IMR-90 (cell line): ENCODE data around the gene GOLGA3. TPM values are rescaled to one million over a fixed set of nuclear protein-coding genes. Genes with fewer than 3 reads are reported as not detected.

Source experiments
- ATAC-seq: fragments of 200-7000 bp; cut with Tn5 transposase; 2 replicates; pipeline ENCODE4 v1.9.1; 2020; ENCODE audit warnings: low read depth, mild to moderate bottlenecking, moderate library complexity
- BruUV-seq: library from RNA; stranded (reverse); fragments of 400-500 nt; replicated peaks from 2 replicates; lab custom pipeline; 2021; lab: Mats Ljungman, UMichigan
- CTCF ChIA-PET: fragments of 300-600 bp; formaldehyde crosslinking; extraction: SDS; loops from one replicate; lab custom pipeline; 2021; ENCODE audit warnings: antibody characterized with exemption; lab: Yijun Ruan, JAX
- POLR2A ChIA-PET: fragments of 300-600 bp; sonication (Branson Sonifier 250); formaldehyde crosslinking; loops from one replicate; lab custom pipeline; 2022; ENCODE audit warnings: antibody characterized with exemption; ENCODE audit not compliant: unreplicated experiment; lab: Charles Lee
- DNase-seq: peaks from one replicate; pipeline ENCODE4 v3.0.0; 2013
- H2AFZ ChIP-seq: replicated peaks from 2 replicates; pipeline ENCODE3; 2013; ENCODE audit warnings: low read length, mild to moderate bottlenecking; ENCODE audit not compliant: poor library complexity
- H2AK5ac ChIP-seq: 2 replicates; pipeline ENCODE4 v1.6.1; 2013; ENCODE audit warnings: low read depth, low read length, inconsistent platforms
- H2AK9ac ChIP-seq: replicated peaks from 2 replicates; pipeline ENCODE3; 2013; ENCODE audit warnings: mild to moderate bottlenecking, low read depth, low read length, moderate library complexity; ENCODE audit not compliant: poor library complexity
- H2BK120ac ChIP-seq: 2 replicates; pipeline ENCODE4 v1.6.1; 2013; ENCODE audit warnings: low read depth, low read length, inconsistent platforms
- H2BK15ac ChIP-seq: 3 replicates; pipeline ENCODE4 v1.6.1; 2013; ENCODE audit warnings: low read depth, low read length, inconsistent platforms
- H2BK20ac ChIP-seq: 2 replicates; pipeline ENCODE4 v1.6.1; 2013; ENCODE audit warnings: low read depth, mild to moderate bottlenecking, inconsistent platforms, low read length, moderate library complexity
- H2BK5ac ChIP-seq: 2 replicates; pipeline ENCODE4 v1.6.1; 2013; ENCODE audit warnings: mild to moderate bottlenecking, low read depth, low read length, inconsistent platforms; ENCODE audit not compliant: poor library complexity, severe bottlenecking
- H3K14ac ChIP-seq: replicated peaks from 2 replicates; pipeline ENCODE4 v1.6.1; 2013; ENCODE audit warnings: low read depth, low read length, inconsistent platforms
- H3K18ac ChIP-seq: 2 replicates; pipeline ENCODE4 v1.6.1; 2013; ENCODE audit warnings: low read depth, low read length, control low read depth
- H3K23ac ChIP-seq: 2 replicates; pipeline ENCODE4 v1.6.1; 2013; ENCODE audit warnings: low read depth, low read length, inconsistent platforms
- H3K27ac ChIP-seq: 2 replicates; pipeline ENCODE4 v1.5.1; 2013; ENCODE audit warnings: mild to moderate bottlenecking, control low read depth, low read length; ENCODE audit not compliant: insufficient read depth
- H3K27me3 ChIP-seq: 2 replicates; pipeline ENCODE4 v1.6.1; 2013; ENCODE audit warnings: low read length; ENCODE audit not compliant: control insufficient read depth, insufficient read depth
- H3K36me3 ChIP-seq: 2 replicates; pipeline ENCODE4 v1.6.1; 2013; ENCODE audit warnings: low read length, mixed read lengths; ENCODE audit not compliant: control insufficient read depth, insufficient read depth
- H3K4ac ChIP-seq: 2 replicates; pipeline ENCODE4 v1.6.1; 2013; ENCODE audit warnings: low read depth, low read length, inconsistent platforms
- H3K4me1 ChIP-seq: 2 replicates; pipeline ENCODE4 v1.6.1; 2013; ENCODE audit warnings: low read length, mixed read lengths; ENCODE audit not compliant: control insufficient read depth, insufficient read depth
- H3K4me2 ChIP-seq: 2 replicates; pipeline ENCODE4 v1.6.1; 2013; ENCODE audit warnings: low read depth, mild to moderate bottlenecking, control low read depth, low read length, moderate library complexity
- H3K4me3 ChIP-seq: 2 replicates; pipeline ENCODE4 v1.5.1; 2013; ENCODE audit warnings: low read depth, mild to moderate bottlenecking, control low read depth, low read length, moderate library complexity; ENCODE audit not compliant: insufficient read depth
- H3K56ac ChIP-seq: 2 replicates; pipeline ENCODE4 v1.6.1; 2013; ENCODE audit warnings: low read length, inconsistent platforms; ENCODE audit not compliant: insufficient read depth; ENCODE audit errors: extremely low read depth
- H3K79me1 ChIP-seq, 2 experiments: 2 replicates each; pipeline ENCODE4 v1.6.1; 2013; ENCODE audit warnings: low read length in 2 of 2, inconsistent platforms in 1 of 2, low read depth in 1 of 2
- H3K9ac ChIP-seq: 2 replicates; pipeline ENCODE4 v1.6.1; 2013; ENCODE audit warnings: low read depth, low read length, control low read depth
- H3K9me1 ChIP-seq: 2 replicates; pipeline ENCODE4 v1.6.1; 2013; ENCODE audit warnings: low read length, inconsistent platforms; ENCODE audit not compliant: insufficient read depth
- H3K9me3 ChIP-seq: 2 replicates; pipeline ENCODE4 v1.6.1; 2013; ENCODE audit warnings: low read length; ENCODE audit not compliant: control insufficient read depth, insufficient read depth
- H4K20me1 ChIP-seq: 2 replicates; pipeline ENCODE4 v1.6.1; 2013; ENCODE audit warnings: low read length, inconsistent platforms; ENCODE audit not compliant: insufficient read depth
- H4K5ac ChIP-seq: 2 replicates; pipeline ENCODE4 v1.6.1; 2013; ENCODE audit warnings: mild to moderate bottlenecking, low read depth, low read length, control low read depth
- H4K8ac ChIP-seq, 2 experiments: 2 replicates each; pipeline ENCODE4 v1.6.1; 2013; ENCODE audit warnings: low read depth in 2 of 2, low read length in 2 of 2, control low read depth in 1 of 2, inconsistent platforms in 1 of 2
- H4K91ac ChIP-seq: 2 replicates; pipeline ENCODE4 v1.6.1; 2013; ENCODE audit warnings: low read depth, low read length, inconsistent platforms; ENCODE audit not compliant: insufficient read depth
- BHLHE40 ChIP-seq: fragments of 150-350 bp; IDR thresholded peaks from 2 replicates; pipeline ENCODE4 v1.6.1; 2016; ENCODE audit warnings: mild to moderate bottlenecking, low read depth, low read length
- CEBPB ChIP-seq: IDR thresholded peaks from 2 replicates; pipeline ENCODE4 v1.6.1; 2012; ENCODE audit warnings: low read depth, low read length, improper control_type of control experiment
- CHD1 ChIP-seq: IDR thresholded peaks from 2 replicates; pipeline ENCODE4 v1.6.1; 2012; ENCODE audit warnings: low read depth, low read length, improper control_type of control experiment
- FOS ChIP-seq: fragments of 150-350 bp; IDR thresholded peaks from 2 replicates; pipeline ENCODE4 v1.6.1; 2016; ENCODE audit warnings: low read depth, low read length
- MAFK ChIP-seq: IDR thresholded peaks from 2 replicates; pipeline ENCODE4 v1.6.1; 2012; ENCODE audit warnings: low read depth, low read length, improper control_type of control experiment
- MAZ ChIP-seq: IDR thresholded peaks from 2 replicates; pipeline ENCODE4 v1.6.1; 2012; ENCODE audit warnings: low read depth, mild to moderate bottlenecking, low read length, improper control_type of control experiment, moderate library complexity, borderline replicate concordance
- MXI1 ChIP-seq: IDR thresholded peaks from 2 replicates; pipeline ENCODE4 v1.6.1; 2012; ENCODE audit warnings: low read depth, mild to moderate bottlenecking, low read length, moderate library complexity, borderline replicate concordance
- NFE2L2 ChIP-seq: fragments of 150-350 bp; IDR thresholded peaks from 2 replicates; pipeline ENCODE4 v1.6.1; 2016; ENCODE audit warnings: low read depth, mild to moderate bottlenecking, low read length
- POLR2A ChIP-seq: IDR thresholded peaks from 2 replicates; pipeline ENCODE4 v1.6.1; 2012; ENCODE audit warnings: mild to moderate bottlenecking, low read depth, low read length
- RAD21 ChIP-seq: IDR thresholded peaks from 2 replicates; pipeline ENCODE4 v1.6.1; 2012; ENCODE audit warnings: low read length, improper control_type of control experiment
- RCOR1 ChIP-seq: IDR thresholded peaks from 2 replicates; pipeline ENCODE4 v1.6.1; 2012; ENCODE audit warnings: mild to moderate bottlenecking, low read length, improper control_type of control experiment; ENCODE audit not compliant: insufficient replicate concordance
- RFX5 ChIP-seq: IDR thresholded peaks from 2 replicates; pipeline ENCODE4 v1.8.0; 2012; ENCODE audit warnings: low read depth, mild to moderate bottlenecking, low read length, moderate library complexity
- SMC3 ChIP-seq: fragments of 150-350 bp; IDR thresholded peaks from 2 replicates; pipeline ENCODE4 v1.6.1; 2016; ENCODE audit warnings: low read depth, mild to moderate bottlenecking, antibody characterized with exemption, low read length, moderate library complexity
- WGBS, 2 experiments: methylation state at CpG; one replicate each; pipeline versions ENCODE4 v1.1.5 to v1.1.7; 2013; ENCODE audit warnings: missing lambda C conversion rate in 2 of 2; ENCODE audit not compliant: insufficient read length in 1 of 2; ENCODE audit errors: extremely low coverage in 2 of 2; 5-methylcytosine and 5-hydroxymethylcytosine counted together
- dilution Hi-C: fragments of 300-500 bp; cut with HindIII; formaldehyde crosslinking; loops from one replicate; pipeline ENCODE4 v1.14.3; 2018; ENCODE audit warnings: low sequenced_read_pairs; ENCODE audit not compliant: unreplicated experiment
- in situ Hi-C: fragments of 300-500 bp; cut with MboI; formaldehyde crosslinking; loops from 3 replicates; pipeline ENCODE4 v1.14.3; 2019; ENCODE audit warnings: low sequenced_read_pairs, inconsistent platforms, mixed read lengths
- intact Hi-C: fragments of 100-400 bp; cut with micrococcal nuclease; formaldehyde crosslinking; loops from 2 replicates; pipeline ENCODE4 v1.10.0; 2022
- polyA plus RNA-seq, 3 experiments: library from polyadenylated mRNA; depleted of rRNA; stranded (reverse); fragments of >200 nt; gene quantifications; 2 replicates each; pipeline ENCODE4 v1.2.3, GENCODE V29; 2012; ENCODE audit warnings: low replicate concordance in 1 of 3
- total RNA-seq: library from RNA; depleted of rRNA; stranded (reverse); fragments of >200 nt; gene quantifications from 2 replicates; pipeline ENCODE4 v1.2.3, GENCODE V29; 2012
- TF ChIP-seq, protein P1 (sequence below): fragments of 150-350 bp; IDR thresholded peaks from 2 replicates; pipeline ENCODE4 v1.6.1; 2017; ENCODE audit warnings: mild to moderate bottlenecking, antibody characterized with exemption, low read length, low read depth
- TF ChIP-seq, protein P2 (sequence below): fragments of 150-350 bp; IDR thresholded peaks from 2 replicates; pipeline ENCODE4 v1.6.1; 2016; ENCODE audit warnings: low read depth, mild to moderate bottlenecking, low read length, moderate library complexity, borderline replicate concordance
- TF ChIP-seq, protein P3 (sequence below): conservative IDR thresholded peaks from 2 replicates; pipeline ENCODE4 v1.5.1; 2012; ENCODE audit warnings: mild to moderate bottlenecking, low read depth, low read length, improper control_type of control experiment

The GOLGA3 gene
- total and polyA plus RNA-seq, 2 of the 4 experiments (the other 2 are of a cell fraction) = 39.6 to 99.8 TPM

DNA sequence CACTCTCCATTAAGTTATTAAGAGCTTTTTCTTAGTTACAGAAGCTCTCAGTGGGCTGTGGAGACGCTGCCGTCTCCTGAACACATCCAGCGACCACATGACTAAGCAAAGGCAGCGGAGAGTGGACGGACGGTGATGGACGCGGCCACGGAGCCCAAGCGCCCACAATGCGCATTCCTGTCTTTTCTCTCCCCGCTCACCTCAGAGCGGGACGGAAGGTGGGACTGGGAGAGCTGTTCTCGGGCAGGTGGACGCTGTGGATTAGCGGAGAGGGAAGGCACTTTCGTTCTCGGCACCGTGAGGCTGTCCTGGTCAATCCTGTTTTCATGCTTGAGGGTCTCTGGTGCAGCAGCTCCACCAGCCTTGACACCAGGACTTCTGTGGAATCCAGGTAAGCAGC lies 64.4 kb downstream of the GOLGA3 start:
- WGBS, 2 experiments = 100% methylated on average over 1 of the region's 20 CpGs; no CpG with 5 or more reads in 1 of the 2 experiments
- no peak overlapping the region for H3K14ac ChIP-seq
- no peak overlapping the region for H2BK5ac ChIP-seq

More for the DNA sequence above, 64.4 kb downstream of the GOLGA3 start:
- no peak overlapping the region for H2BK15ac ChIP-seq
- DNase-seq (no peak), ATAC-seq (no peak)
- no peak overlapping the region for H4K91ac ChIP-seq
- H3K18ac ChIP-seq = no peak overlapping the region
- H3K9me1 ChIP-seq = peaks cover 9% of the 10 kb centered on the region
- H3K79me1 ChIP-seq = peaks cover 0 to 43% of the 10 kb centered on the region in 2 experiments; a peak in 3 of 4 replicates
- no peak overlapping the region for H3K23ac ChIP-seq
- H4K8ac ChIP-seq = no peak overlapping the region
- H3K4me1 ChIP-seq = peaks cover 7% of the 10 kb centered on the region
- no peak overlapping the region for H4K5ac ChIP-seq
- H3K56ac ChIP-seq = no peak overlapping the region
- no peaks in the 10 kb centered on the region for H3K9me3 ChIP-seq
- in situ Hi-C loops = no loop called here
- no peak overlapping the region for H2AK9ac ChIP-seq
- ChIA-PET CTCF (no interaction called here), POLR2A (no interaction called here)
- TF ChIP-seq RFX5 = no peak
- no peak for TF ChIP-seq CHD1
- no peak for TF ChIP-seq MAZ
- no peak for TF ChIP-seq BHLHE40
- TF ChIP-seq FOS = no peak
- TF ChIP-seq RAD21 = no peak
- TF ChIP-seq MXI1 = no peak
- TF ChIP-seq, protein P1, sequence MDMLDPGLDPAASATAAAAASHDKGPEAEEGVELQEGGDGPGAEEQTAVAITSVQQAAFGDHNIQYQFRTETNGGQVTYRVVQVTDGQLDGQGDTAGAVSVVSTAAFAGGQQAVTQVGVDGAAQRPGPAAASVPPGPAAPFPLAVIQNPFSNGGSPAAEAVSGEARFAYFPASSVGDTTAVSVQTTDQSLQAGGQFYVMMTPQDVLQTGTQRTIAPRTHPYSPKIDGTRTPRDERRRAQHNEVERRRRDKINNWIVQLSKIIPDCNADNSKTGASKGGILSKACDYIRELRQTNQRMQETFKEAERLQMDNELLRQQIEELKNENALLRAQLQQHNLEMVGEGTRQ = no peak
- TF ChIP-seq NFE2L2 = no peak
- TF ChIP-seq MAFK = no peak
- no peak for TF ChIP-seq POLR2A
- TF ChIP-seq, protein P2, sequence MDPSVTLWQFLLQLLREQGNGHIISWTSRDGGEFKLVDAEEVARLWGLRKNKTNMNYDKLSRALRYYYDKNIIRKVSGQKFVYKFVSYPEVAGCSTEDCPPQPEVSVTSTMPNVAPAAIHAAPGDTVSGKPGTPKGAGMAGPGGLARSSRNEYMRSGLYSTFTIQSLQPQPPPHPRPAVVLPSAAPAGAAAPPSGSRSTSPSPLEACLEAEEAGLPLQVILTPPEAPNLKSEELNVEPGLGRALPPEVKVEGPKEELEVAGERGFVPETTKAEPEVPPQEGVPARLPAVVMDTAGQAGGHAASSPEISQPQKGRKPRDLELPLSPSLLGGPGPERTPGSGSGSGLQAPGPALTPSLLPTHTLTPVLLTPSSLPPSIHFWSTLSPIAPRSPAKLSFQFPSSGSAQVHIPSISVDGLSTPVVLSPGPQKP = no peak
- TF ChIP-seq, protein P3, sequence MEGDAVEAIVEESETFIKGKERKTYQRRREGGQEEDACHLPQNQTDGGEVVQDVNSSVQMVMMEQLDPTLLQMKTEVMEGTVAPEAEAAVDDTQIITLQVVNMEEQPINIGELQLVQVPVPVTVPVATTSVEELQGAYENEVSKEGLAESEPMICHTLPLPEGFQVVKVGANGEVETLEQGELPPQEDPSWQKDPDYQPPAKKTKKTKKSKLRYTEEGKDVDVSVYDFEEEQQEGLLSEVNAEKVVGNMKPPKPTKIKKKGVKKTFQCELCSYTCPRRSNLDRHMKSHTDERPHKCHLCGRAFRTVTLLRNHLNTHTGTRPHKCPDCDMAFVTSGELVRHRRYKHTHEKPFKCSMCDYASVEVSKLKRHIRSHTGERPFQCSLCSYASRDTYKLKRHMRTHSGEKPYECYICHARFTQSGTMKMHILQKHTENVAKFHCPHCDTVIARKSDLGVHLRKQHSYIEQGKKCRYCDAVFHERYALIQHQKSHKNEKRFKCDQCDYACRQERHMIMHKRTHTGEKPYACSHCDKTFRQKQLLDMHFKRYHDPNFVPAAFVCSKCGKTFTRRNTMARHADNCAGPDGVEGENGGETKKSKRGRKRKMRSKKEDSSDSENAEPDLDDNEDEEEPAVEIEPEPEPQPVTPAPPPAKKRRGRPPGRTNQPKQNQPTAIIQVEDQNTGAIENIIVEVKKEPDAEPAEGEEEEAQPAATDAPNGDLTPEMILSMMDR = no peak
- TF ChIP-seq CEBPB = no peak
- no peak for TF ChIP-seq RCOR1
- no peak for TF ChIP-seq SMC3
- no peak overlapping the region for H2AFZ ChIP-seq
- no peak overlapping the region for H3K9ac ChIP-seq
- H2BK20ac ChIP-seq = no peak overlapping the region
- peaks cover 27% of the 10 kb centered on the region for H4K20me1 ChIP-seq
- no peak overlapping the region for H3K4ac ChIP-seq
- no peak overlapping the region for H2BK120ac ChIP-seq
- no peak overlapping the region for H3K4me3 ChIP-seq
- dilution Hi-C loops = no loop called here
- H3K4me2 ChIP-seq = no peak overlapping the region
- intact Hi-C loops = no loop called here
- H3K36me3 ChIP-seq = peaks cover 7% of the 10 kb centered on the region
- no peak overlapping the region for H2AK5ac ChIP-seq
- BruUV-seq = no TSS peak
- no peak overlapping the region for H3K27ac ChIP-seq
- no peaks in the 10 kb centered on the region for H3K27me3 ChIP-seq
